ENCODE measurements around the gene NTN4. TPM values are rescaled to one million over a fixed set of nuclear protein-coding genes. Genes with fewer than 3 reads are reported as not detected.
"Not testable (repeated sequence)": the region's sequence is repeated elsewhere in the genome, so short reads cannot be mapped to it uniquely, and the experiment has no call there.

The NTN4 gene
- total RNA-seq, 1 donor from 2014 or later: 0.13 TPM

- DNase-seq (ENCODE audit: low spot score): no peak
- Mint-ChIP-seq H3K4me3 (ENCODE audit: unreplicated experiment) (no peak overlapping the region), H3K9me3 (ENCODE audit: unreplicated experiment) (no peaks in the 10 kb centered on the region), H3K36me3 (ENCODE audit: low read depth, unreplicated experiment) (no peaks in the 10 kb centered on the region), H3K27ac (ENCODE audit: unreplicated experiment) (no peak overlapping the region), H3K4me1 (ENCODE audit: unreplicated experiment) (no peaks in the 10 kb centered on the region), H3K27me3 (ENCODE audit: unreplicated experiment) (no peaks in the 10 kb centered on the region)
- peak; percentile 60 for TF ChIP-seq CTCF (IDR thresholded peaks at IDR 0.05; ENCODE audit: unreplicated experiment)
Observed at GRCh38 chr12:95815632-95816212, 25.2 kb upstream of the NTN4 start.

- not testable (repeated sequence) for H3K27ac Mint-ChIP-seq (ENCODE audit: unreplicated experiment); H3K4me1 Mint-ChIP-seq (ENCODE audit: unreplicated experiment); H3K36me3 Mint-ChIP-seq (ENCODE audit: low read depth, unreplicated experiment); H3K9me3 Mint-ChIP-seq (ENCODE audit: unreplicated experiment); DNase-seq (ENCODE audit: low spot score); H3K4me3 Mint-ChIP-seq (ENCODE audit: unreplicated experiment); H3K27me3 Mint-ChIP-seq (ENCODE audit: unreplicated experiment)
Observed at GRCh38 chr12:95812155-95812554, 21.6 kb upstream of the NTN4 start.

DNA sequence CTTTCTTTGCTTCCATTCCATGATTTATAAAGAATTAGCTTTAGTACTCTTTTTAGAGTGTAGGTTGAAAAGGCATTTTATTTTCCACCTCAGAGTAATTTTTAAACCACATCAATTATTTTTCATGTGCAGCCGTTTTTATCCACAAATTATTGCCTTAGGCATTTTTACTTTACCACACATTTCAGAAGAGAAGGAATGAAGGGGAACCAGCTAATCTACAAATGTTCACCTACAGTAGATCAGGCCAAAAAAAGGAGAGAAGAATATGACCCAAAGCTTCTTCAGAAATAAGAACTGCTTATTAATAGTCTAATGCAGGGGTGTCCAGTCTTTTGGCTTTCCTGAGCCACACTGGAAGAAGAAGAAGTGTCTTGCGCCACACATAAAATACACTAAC lies 19.8 kb upstream of the NTN4 start:
- H3K4me3 Mint-ChIP-seq (ENCODE audit: unreplicated experiment): no peak overlapping the region
- H3K9me3 Mint-ChIP-seq (ENCODE audit: unreplicated experiment): no peaks in the 10 kb centered on the region
- TF ChIP-seq CTCF (IDR thresholded peaks at IDR 0.05; ENCODE audit: unreplicated experiment): no peak
- no peaks in the 10 kb centered on the region for H3K27me3 Mint-ChIP-seq (ENCODE audit: unreplicated experiment)
- H3K27ac Mint-ChIP-seq (ENCODE audit: unreplicated experiment): no peak overlapping the region
- H3K4me1 Mint-ChIP-seq (ENCODE audit: unreplicated experiment): no peaks in the 10 kb centered on the region
- DNase-seq (ENCODE audit: low spot score): no peak
- no peaks in the 10 kb centered on the region for H3K36me3 Mint-ChIP-seq (ENCODE audit: low read depth, unreplicated experiment)

- H3K27me3 Mint-ChIP-seq (ENCODE audit: unreplicated experiment): no peaks in the 10 kb centered on the region
- DNase-seq (ENCODE audit: low spot score): no peak
- no peak overlapping the region for H3K4me3 Mint-ChIP-seq (ENCODE audit: unreplicated experiment)
- no peaks in the 10 kb centered on the region for H3K4me1 Mint-ChIP-seq (ENCODE audit: unreplicated experiment)
- H3K36me3 Mint-ChIP-seq (ENCODE audit: low read depth, unreplicated experiment): no peaks in the 10 kb centered on the region
- no peaks in the 10 kb centered on the region for H3K9me3 Mint-ChIP-seq (ENCODE audit: unreplicated experiment)
- no peak for TF ChIP-seq CTCF (IDR thresholded peaks at IDR 0.05; ENCODE audit: unreplicated experiment)
- no peak overlapping the region for H3K27ac Mint-ChIP-seq (ENCODE audit: unreplicated experiment)
Observed at GRCh38 chr12:95809000-95809680, 18.6 kb upstream of the NTN4 start.

DNA sequence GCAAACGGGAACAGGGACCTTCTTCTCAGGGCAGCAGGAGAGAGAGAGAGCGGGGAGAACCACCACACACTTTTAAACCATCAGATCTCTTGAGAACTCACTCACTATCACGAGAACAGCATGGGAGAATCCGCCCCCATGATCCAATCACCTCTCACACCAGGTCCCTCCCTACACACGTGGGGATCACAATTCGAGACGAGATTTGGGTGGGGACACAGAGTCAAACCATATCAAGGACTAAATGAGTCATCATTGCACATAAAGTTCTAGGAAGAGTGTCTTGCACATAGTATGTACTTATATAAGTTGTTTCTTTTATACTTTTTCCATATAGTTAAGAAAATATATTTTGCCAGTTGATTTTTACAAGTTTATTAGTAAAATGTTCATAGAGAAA lies 17.6 kb upstream of the NTN4 start:
- H3K27me3 Mint-ChIP-seq (ENCODE audit: unreplicated experiment): no peaks in the 10 kb centered on the region
- no peak overlapping the region for H3K4me3 Mint-ChIP-seq (ENCODE audit: unreplicated experiment)
- H3K36me3 Mint-ChIP-seq (ENCODE audit: low read depth, unreplicated experiment): no peaks in the 10 kb centered on the region
- H3K9me3 Mint-ChIP-seq (ENCODE audit: unreplicated experiment): no peaks in the 10 kb centered on the region
- TF ChIP-seq CTCF (IDR thresholded peaks at IDR 0.05; ENCODE audit: unreplicated experiment): no peak
- H3K4me1 Mint-ChIP-seq (ENCODE audit: unreplicated experiment): no peaks in the 10 kb centered on the region
- no peak for DNase-seq (ENCODE audit: low spot score)
- no peak overlapping the region for H3K27ac Mint-ChIP-seq (ENCODE audit: unreplicated experiment)
